HG03575 (cell line): ENCODE data around the gene GSX2.

Source experiments
- ATAC-seq: cut with Tn5 transposase; IDR thresholded peaks from one replicate; pipeline ENCODE4 v1.9.1; 2021; ENCODE audit not compliant: unreplicated experiment, insufficient number of reproducible peaks, low FRiP score; ENCODE audit errors: extremely low read depth

GSX2 gene

DNA sequence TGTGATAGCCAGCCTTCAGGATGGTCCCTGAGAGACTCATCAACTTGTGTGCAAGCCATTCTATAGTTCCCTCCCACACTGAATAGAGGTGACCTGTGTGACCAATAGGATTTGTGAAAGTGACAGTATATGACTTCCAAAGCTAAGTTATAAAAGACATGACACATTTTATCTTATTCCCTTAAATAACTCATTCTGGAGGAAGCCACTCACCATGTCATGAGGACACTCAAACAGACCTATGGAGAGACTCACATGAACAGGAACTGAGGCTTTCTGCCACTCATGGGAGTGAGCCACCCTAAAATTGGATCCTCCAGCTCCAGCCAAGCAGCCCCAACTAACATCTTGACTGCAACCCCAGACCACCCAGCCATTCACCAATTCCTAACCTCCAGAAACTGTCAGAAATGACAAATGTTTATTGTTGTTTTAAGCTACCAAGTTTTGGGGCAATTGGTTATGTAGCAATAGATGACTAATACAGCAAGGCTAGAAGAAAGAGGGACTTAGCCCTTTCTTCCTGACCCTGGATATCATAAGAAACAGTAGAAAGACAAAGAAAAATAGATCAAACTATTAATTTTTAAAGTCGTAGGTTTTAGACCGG lies 26.6 kb upstream of the GSX2 start:
- ATAC-seq: no peak

DNA sequence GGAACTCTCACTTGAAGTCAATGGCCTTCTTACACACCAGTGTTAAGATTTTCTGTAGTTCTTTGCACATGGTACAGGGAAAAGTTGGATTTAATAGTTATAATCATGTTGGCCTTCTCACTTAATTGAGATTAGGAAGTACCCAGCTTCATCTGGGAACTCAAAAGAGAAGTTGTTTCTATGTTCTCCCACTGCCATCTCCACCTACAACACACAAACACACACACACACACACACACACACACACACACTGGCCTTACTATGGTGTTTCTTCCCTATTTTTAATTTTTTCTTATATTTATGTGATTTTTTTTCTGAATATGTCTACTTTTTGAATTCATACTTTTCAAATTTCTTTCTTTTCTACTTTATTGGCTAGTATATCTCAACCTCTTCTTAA lies 25.6 kb upstream of the GSX2 start:
- ATAC-seq: no peak

DNA sequence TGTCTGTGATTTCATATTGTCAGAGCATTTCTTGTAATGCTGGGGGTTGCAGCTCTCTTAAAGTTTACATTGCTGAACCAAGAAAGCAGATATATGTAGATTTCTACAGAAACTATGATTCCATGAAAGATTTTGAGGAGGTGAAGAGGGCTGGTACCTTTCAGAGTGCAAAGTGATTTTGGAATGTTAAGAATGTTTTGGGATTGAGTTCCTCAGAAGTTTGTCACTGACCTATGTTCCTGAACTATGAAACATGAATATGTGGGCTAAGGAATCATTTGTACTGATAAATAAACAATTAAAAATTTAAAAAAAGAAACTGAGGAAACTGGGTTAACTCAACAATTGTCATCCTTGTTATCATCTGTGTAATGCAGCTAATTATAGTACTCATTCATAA lies 23.3 kb upstream of the GSX2 start:
- ATAC-seq: no peak

DNA sequence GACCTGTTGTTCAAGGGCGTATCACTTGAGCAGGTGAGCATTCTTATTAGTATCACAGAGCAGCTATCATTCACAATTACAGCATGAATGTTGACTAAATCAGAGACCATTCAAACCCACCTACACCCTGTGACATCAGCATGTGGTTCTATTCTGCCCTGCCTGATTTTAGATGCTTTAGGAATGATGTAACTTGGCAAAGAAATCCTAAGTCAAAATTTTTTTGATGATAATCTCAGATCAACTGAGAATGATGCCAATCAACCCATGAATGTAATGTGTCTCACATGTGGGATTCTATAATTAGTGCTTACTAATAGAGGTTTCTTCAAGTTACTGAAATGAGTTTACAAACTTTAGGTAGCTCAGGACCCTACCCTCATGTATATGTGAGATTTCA lies 22.2 kb upstream of the GSX2 start:
- ATAC-seq: no peak

DNA sequence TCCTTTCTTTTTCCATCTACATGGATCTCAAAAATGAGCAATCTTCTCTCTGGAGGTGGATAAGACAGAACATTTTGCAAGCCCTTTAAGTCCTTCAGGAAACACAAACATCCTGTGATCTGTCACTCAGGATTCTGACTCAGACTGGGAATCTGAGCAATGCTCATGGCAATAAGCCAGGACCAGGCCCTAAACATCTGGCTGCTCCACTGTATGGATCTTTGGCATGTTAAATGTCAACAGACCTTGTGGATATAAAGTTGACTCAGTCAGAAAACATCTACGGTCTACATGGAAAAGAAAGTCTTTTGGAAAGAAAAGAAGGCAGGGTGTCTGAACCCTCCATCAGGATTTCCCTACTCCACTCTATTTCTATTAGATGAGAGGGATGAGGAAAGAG lies 17.8 kb upstream of the GSX2 start:
- ATAC-seq: no peak

DNA sequence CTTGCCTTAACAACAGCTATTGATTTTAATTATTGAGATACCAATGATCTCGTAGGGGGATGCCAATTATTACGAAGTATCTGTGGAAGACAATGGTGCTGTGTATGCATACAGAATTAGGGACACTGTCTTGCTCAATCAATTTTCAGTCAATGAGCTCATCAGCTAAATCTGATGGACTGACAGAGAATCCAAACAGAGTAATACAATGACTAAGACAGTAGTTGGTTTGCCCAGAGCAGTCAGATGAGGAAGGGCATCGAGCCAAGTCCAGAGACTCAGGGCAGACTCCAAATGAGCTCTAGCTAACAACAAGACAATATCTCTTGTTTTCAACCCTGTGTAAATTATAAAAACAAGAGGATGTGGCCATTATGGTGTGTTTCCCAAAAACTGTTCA lies 14.7 kb upstream of the GSX2 start:
- no peak for ATAC-seq

DNA sequence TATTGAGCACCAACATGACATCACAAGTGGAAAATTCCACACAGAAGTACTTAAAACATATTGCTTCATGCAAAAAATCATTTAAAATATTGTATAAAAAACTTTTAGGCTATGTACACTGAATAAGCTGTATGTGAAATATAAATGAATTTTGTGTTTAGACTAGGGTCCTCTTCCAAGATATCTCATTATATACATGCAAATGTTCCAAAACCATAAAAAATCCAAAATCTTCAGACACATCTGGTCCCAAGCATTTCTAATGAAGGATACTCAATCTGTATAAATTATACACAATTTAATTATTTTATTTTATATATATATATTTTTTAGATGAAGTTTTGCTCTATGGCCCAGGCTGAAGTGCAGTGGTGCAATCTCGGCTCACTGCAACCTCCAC lies 10.1 kb upstream of the GSX2 start:
- ATAC-seq: no peak

DNA sequence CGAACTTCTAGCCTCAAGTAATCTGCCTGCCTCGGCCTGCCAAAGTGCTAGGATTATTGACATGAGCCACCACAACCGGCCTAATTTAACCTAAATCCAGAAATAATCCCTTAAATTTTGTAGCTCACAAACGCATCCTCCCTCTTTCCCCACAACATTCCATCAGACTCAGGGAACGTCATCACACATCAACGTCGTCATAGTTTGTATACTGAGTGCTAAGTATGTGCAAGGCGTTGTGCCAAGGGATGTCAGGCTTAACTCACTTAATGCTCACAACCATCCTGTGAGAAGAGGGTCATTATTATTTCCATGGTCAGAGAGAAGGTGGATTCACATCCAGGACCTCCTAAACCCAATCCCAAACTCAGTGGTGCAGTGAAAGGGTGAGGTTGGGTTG lies 9.6 kb upstream of the GSX2 start:
- no peak for ATAC-seq

DNA sequence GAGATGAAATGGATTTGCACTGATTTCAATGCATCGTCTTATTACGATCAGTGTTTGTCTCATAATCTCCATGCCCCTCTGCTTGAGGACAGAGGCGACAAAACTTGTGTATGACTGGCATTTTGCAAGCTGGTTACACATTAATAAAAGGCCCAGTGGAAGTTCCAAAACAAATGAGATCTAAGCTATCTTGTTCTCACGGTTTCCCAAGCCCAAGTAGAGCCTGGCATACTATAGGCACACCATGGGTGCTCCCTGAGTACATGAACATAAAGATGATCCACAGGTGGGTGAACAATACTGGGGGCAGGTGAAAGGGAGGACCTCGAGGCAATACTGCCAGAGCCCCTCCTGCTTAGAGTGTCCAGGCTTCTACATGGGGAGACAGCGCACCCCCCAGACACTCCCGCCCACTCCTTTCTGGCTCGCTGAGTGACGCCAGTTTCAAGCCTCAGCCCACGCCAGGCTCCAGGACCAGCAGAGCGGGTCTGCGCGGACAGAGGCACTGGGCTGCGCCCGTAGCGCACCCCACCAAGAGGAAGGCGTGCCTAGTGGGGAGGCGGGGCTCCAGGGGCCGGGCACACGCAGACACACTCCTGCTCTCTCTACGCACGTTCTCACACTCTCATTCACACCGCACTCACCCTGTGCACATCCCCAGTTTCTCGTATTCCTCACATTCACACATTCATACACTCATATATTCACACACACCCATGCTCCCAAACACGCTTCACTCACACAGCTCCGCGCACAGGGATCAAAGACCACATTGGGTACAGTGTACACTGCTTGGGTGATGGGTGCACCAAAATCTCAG lies 8.9 kb upstream of the GSX2 start:
- ATAC-seq: no peak

DNA sequence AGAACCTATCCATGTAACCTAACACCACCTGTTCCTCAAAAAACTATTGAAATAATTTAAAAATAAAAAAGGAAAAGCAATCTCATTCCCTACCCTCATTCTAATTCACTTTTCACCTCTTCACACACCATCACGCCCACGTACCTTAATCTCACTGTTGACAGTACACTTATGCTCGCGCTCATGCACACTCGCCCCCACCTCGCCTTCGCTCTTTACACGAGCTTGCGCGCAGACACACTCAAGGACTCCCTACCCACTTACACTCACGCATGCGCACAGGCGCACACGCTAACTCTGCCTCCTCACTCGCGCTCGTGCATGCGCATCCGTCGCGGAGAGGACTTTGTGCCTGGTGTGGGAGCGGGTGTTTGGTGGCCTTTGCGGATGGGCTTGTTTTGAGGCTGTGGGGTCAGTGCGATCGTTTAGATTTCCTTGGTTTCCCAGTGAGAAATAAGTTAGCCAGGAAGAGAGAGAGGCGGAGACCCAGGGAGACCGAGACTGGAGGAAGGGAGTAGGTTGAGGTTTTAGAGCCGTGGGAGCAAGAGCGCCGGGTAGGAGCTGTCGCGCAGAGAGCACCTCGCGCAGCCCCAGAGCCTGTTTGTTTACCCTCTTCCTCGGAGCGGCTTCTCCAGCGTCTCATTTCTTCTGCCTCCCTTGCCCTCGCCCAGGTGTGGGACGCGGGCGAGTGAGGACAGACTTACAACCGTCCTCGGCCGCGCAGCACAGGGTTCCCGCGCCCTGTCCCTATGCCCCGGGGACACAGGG lies 8.1 kb upstream of the GSX2 start:
- peak; percentile 54 for ATAC-seq

DNA sequence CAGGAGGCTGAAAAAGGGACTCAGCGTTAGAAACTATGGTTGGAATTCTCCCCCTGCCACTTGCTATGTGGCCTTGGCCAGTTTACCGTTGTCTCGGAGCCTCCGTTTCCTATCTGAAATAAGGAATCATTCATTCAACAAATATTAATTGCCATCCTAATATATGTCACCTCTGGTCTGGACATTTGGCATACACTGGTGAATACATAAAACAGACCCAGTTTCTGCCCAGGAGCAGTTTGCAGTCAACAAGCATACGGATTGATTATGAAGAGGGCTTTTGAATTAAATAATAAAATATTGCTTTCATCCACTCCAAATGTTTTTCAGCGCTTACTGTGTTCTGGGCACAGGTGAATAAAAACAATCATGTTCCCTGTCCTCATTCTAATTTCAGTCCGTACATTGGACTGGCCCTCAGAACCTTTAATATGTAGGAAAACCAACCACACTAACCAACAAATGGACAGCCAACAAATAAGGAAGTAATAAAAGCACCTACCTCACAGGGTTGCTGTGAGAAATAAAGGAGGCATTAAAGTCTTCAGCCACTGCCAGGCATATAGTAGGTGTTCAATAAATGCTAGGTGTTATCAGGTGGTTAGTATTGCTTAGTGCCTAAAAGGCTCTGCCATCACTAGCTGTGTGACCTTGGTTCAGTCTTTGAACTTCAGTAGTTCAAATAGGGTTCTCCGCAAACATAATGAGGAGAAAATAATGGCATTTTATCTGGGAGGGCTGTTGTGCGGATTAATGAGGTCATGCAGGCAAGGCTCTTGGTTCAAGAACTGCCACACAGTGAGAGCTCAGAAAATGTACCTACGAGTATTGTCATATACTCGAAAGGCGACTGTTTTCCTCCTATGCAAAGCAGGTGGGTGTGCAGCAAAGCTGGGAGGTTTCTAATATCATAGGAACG lies 7.3 kb upstream of the GSX2 start:
- no peak for ATAC-seq

DNA sequence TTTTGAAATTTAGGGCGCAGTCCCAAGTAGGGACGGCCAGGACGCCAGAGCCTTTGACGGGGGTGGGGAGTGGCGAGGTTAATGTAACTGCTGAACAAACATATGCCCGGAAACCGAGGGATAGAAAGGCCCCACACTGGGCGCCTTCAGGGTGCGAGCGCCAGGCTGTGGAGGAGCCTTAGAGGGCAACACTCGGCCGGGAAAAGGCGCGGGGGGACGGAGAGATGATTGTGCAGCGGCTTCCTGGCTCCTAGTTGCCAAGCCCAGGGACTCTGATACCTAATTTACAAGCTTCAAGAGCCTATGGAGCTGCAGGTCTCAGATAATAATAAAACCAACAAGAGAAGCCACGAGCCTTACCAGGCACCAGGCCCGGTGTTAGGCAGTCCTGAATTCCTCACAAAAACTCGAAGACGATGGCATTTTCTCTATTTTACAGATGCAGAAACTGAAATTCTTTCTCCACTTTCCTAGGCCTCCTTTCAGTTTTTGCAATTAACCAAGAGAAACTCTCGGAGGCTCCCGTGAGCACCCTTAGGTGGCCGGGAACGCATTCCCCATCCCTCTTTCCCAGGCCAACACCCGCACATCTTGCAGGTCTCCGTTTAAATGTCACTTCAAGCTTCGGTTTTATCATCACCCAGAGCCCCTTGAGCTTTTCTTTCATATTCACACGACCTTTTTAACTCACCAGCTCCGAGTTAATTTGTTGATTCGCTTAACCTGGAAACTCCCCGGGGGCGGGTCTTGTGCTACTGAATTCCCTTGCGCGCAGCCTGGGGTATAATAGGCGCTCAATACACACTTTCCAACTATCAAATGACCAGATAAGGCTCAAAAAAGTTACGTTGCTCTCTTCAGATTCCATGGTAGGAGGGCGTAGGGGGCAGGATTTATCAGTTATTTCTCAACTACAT lies 6.4 kb upstream of the GSX2 start:
- no peak for ATAC-seq

DNA sequence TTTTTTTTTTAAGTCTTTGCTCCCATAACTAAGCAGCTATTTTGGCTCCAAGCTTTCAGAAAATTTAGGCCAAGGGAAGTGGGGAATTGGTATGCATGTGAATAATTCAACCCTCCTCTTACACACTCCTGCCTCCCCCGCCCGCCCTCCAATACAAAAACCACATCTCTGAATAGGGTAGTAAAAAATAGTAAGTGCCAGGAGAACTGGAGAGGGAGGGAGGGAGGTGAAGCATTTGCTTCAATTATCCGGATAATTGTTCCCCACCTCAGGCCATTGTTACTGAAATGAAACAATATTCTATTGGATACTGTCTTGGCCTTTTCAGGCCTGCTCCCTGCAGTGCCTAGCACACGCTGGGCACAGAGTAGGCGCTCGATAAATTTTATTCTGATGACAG lies 5.5 kb upstream of the GSX2 start:
- ATAC-seq: no peak

DNA sequence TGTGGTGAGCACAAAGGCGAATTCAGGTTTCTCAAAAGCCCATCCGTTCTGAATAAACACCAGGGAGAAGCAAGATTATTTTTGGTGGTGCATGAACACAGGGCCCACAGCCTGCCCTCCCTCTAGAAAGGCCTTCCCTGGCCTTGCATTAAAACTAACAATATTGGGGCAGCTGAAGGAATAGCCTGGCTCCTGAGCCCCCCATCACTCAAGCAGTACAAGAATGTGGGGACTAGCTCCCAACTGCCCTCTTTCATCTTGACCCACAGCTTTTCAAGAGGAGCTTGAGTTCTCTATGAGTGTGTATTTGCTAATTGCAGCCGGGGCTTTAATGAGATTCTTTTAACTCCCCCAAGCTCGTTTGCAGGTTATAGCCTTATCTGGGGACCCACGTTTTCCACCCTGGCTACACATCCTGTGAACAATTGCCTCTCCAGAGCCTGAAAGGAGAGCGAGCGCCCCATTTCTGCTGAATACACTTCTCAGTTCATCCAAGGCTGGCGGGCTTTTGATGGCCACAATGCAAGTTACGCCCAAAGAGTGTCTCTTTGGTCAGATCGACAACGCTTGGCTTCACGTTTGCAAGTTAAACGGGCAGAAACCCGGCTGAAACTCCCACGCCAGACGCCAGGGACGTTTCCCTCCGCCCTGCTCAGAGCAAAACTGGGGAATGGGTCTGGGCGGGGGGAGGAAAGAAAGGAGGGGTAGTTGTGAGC lies 4.7 kb upstream of the GSX2 start:
- ATAC-seq: no peak

DNA sequence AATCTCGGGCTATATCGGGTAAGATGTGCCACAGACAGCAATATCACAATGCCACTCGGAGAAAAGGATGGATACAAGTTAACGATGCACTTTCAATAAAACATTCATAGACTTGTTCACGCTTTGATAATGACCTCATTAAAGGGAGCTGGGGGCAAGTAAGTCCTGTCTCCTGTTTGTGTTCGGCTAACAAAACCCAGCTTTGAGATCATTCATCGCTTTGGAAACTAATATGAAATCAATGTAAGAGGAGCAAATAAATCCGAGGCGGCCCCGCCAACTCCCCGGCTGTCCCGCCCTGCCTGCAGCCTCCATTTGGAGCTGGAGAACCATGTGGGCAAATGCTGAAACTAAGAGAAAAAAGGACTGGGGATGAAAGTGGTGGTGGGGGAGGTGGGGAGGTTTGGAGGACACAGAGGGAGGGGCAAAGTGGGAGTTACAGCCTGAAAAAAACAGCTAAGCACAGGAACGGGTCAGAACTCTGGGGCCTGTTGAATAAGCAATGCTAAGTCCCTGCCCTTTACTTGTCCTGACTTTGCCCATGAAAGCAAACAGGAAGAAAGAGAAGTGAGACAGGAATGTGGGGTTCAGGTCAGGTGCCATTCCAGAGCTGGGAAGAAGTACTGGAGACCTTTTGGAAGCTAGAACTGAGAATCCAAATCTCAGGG lies 3.5 kb upstream of the GSX2 start:
- no peak for ATAC-seq

DNA sequence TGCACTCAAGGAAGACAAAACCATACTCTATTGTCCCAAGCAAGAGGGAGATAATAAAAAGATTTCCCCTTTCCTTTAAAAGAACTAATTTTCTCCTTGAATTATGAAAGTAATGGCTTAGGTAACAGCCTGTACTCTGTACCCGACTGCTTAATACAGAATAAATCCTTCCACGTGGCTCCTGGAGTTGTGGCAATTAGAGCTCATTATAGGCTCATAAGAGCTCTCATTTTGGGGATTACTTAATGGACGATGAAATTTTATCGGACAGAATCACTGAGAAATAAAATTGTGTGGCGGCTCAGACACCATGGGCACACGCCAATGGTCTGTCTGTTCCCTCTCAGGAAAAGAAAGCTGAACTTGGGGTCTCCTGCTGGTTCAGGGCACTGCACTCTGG lies 2.8 kb upstream of the GSX2 start:
- ATAC-seq: no peak

DNA sequence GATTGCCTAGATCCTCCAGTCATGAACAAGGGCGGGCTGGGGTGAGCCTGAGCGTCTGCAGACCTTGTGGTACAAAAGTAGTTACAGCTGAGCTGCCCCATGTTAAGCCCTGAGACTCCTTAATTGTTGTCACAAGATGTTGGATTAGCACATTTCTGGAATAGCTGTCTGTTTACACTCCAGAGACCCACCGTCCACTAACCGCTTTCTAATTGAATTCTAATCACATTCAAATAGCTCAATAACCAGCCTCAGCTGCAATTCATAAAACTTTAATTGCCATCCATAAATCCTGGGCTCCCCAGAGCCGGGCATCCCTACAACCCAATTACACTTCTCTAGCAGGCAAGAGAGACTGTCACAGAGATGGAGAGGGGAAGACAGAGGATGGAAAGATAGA lies 1.6 kb upstream of the GSX2 start:
- no peak for ATAC-seq
